Naive B cell (primary cell): Measurements from ENCODE around the gene SMAD3. TPM values are rescaled to one million over a fixed set of nuclear protein-coding genes. Genes with fewer than 3 reads are reported as not detected.

ENCODE experiments used
- ATAC-seq, 2 donors: fragments of 150-1000 bp; cut with Tn5 transposase; 2 replicates each; pipeline ENCODE4 v1.10.0; 2021; ENCODE audit warnings: low read depth in 2 of 2, mild to moderate bottlenecking in 2 of 2, moderate library complexity in 2 of 2
- DNase-seq: peaks from one replicate; pipeline ENCODE4 v3.0.0; 2022
- H3K27ac Mint-ChIP-seq, 6 donors: one replicate each; pipeline ENCODE4 v1.8.0; 2020 to 2022; ENCODE audit warnings: mild to moderate bottlenecking in 6 of 6, mixed read lengths in 6 of 6, moderate library complexity in 5 of 6, inconsistent platforms in 2 of 6
- H3K27me3 Mint-ChIP-seq, 3 donors: one replicate each; pipeline ENCODE4 v1.8.0; 2021 to 2022; ENCODE audit warnings: mixed read lengths in 3 of 3, mild to moderate bottlenecking in 1 of 3
- H3K36me3 Mint-ChIP-seq, 2 donors: one replicate each; pipeline ENCODE4 v1.8.0; 2020 to 2022; ENCODE audit warnings: mixed read lengths in 2 of 2, inconsistent platforms in 1 of 2, mild to moderate bottlenecking in 1 of 2
- H3K4me1 Mint-ChIP-seq, 3 donors: one replicate each; pipeline ENCODE4 v1.8.0; 2020 to 2022; ENCODE audit warnings: mixed read lengths in 3 of 3, inconsistent platforms in 1 of 3, mild to moderate bottlenecking in 1 of 3, moderate library complexity in 1 of 3
- H3K4me3 Mint-ChIP-seq, 8 donors: one replicate each; pipeline ENCODE4 v1.8.0; 2020 to 2022; ENCODE audit warnings: mild to moderate bottlenecking in 8 of 8, mixed read lengths in 8 of 8, moderate library complexity in 8 of 8, inconsistent platforms in 2 of 8
- H3K9me3 Mint-ChIP-seq, 7 donors: one replicate each; pipeline ENCODE4 v1.8.0; 2020 to 2022; ENCODE audit warnings: mixed read lengths in 7 of 7, mild to moderate bottlenecking in 5 of 7, inconsistent platforms in 2 of 7, moderate library complexity in 1 of 7
- polyA plus RNA-seq, 6 donors: library from polyadenylated mRNA; unstranded; fragments of 300-500 nt; fragmentation: Illumina TruSeq; gene quantifications; one replicate each; pipeline ENCODE4 v1.2.3, GENCODE V29; 2021; ENCODE audit warnings: low read depth in 6 of 6

The SMAD3 gene
- polyA plus RNA-seq, 6 donors from 2014 or later: 34.7 to 68.7 (median 38.0) TPM

- no peaks in the 10 kb centered on the region for H3K9me3 Mint-ChIP-seq
- H3K27ac Mint-ChIP-seq: peak overlapping the region in 4 of 6 donors; percentile 47 to 76 (median 66)
- ATAC-seq (no peak), DNase-seq (no peak)
- peak overlapping the region in 2 of 8 donors; percentile 65 to 74 for H3K4me3 Mint-ChIP-seq
- no peaks in the 10 kb centered on the region for H3K27me3 Mint-ChIP-seq
- peaks cover 69 to 92% (median 92%) of the 10 kb centered on the region in 3 donors for H3K4me1 Mint-ChIP-seq
- peaks cover 0 to 12% of the 10 kb centered on the region in 2 donors for H3K36me3 Mint-ChIP-seq
Measured at GRCh38 chr15:67127965-67128364, 62.6 kb downstream of the SMAD3 start.

- Mint-ChIP-seq H3K27me3 (no peaks in the 10 kb centered on the region), H3K36me3 (peaks cover 0 to 12% of the 10 kb centered on the region in 2 donors), H3K9me3 (no peaks in the 10 kb centered on the region), H3K4me1 (peaks cover 79 to 98% (median 94%) of the 10 kb centered on the region in 3 donors), H3K4me3 (peak overlapping the region in 1 of 8 donors; percentile 27), H3K27ac (peak overlapping the region in 4 of 6 donors; percentile 11 to 95 (median 89))
- no peak for ATAC-seq
- no peak for DNase-seq
Measured at GRCh38 chr15:67130166-67130565, 64.8 kb downstream of the SMAD3 start.

- H3K4me3 Mint-ChIP-seq: peak overlapping the region in 2 of 8 donors; percentile 27 to 37
- peak overlapping the region; percentile 11 to 95 (median 74) for H3K27ac Mint-ChIP-seq
- H3K27me3 Mint-ChIP-seq: no peaks in the 10 kb centered on the region
- H3K4me1 Mint-ChIP-seq: peaks cover 79 to 98% (median 94%) of the 10 kb centered on the region in 3 donors
- no peaks in the 10 kb centered on the region for H3K9me3 Mint-ChIP-seq
- H3K36me3 Mint-ChIP-seq: peaks cover 0 to 12% of the 10 kb centered on the region in 2 donors
- ATAC-seq (no peak), DNase-seq (no peak)
Measured at GRCh38 chr15:67130673-67131601, 65.5 kb downstream of the SMAD3 start.

- DNase-seq: no peak
- Mint-ChIP-seq H3K27me3 (no peaks in the 10 kb centered on the region), H3K4me3 (no peak overlapping the region), H3K36me3 (peaks cover 0 to 10% of the 10 kb centered on the region in 2 donors), H3K4me1 (peaks cover 77 to 98% (median 96%) of the 10 kb centered on the region in 3 donors), H3K27ac (peak overlapping the region in 4 of 6 donors; percentile 11 to 96 (median 94)), H3K9me3 (no peaks in the 10 kb centered on the region)
- ATAC-seq: no peak
Measured at GRCh38 chr15:67132276-67132675, 66.9 kb downstream of the SMAD3 start.

GRCh38 chr15:67133026-67133425 is 67.6 kb downstream of the SMAD3 start:
- DNase-seq: no peak
- Mint-ChIP-seq H3K36me3 (peaks cover 0 to 3% of the 10 kb centered on the region in 2 donors), H3K4me1 (peaks cover 74 to 98% (median 96%) of the 10 kb centered on the region in 3 donors), H3K9me3 (no peaks in the 10 kb centered on the region), H3K27me3 (no peaks in the 10 kb centered on the region), H3K27ac (peak overlapping the region in 5 of 6 donors; percentile 11 to 96 (median 64)), H3K4me3 (peak overlapping the region in 5 of 8 donors; percentile 5 to 84 (median 66))
- no peak for ATAC-seq

GRCh38 chr15:67133738-67134066 is 68.3 kb downstream of the SMAD3 start:
- no peak for ATAC-seq
- H3K27ac Mint-ChIP-seq: peak overlapping the region; percentile 95 to 98 (median 98)
- H3K4me1 Mint-ChIP-seq: peaks cover 77 to 98% (median 95%) of the 10 kb centered on the region in 3 donors
- no peak for DNase-seq
- peak overlapping the region in 6 of 8 donors; percentile 66 to 87 (median 83) for H3K4me3 Mint-ChIP-seq
- H3K36me3 Mint-ChIP-seq: no peaks in the 10 kb centered on the region
- H3K27me3 Mint-ChIP-seq: no peaks in the 10 kb centered on the region
- no peaks in the 10 kb centered on the region for H3K9me3 Mint-ChIP-seq

GRCh38 chr15:67134067-67134838 is 68.9 kb downstream of the SMAD3 start:
- no peaks in the 10 kb centered on the region for H3K27me3 Mint-ChIP-seq
- H3K4me1 Mint-ChIP-seq: peaks cover 80 to 98% (median 97%) of the 10 kb centered on the region in 3 donors
- ATAC-seq (peak; percentile 91 to 92), DNase-seq (peak; percentile 52)
- peak overlapping the region; percentile 43 to 87 (median 82) for H3K4me3 Mint-ChIP-seq
- no peaks in the 10 kb centered on the region for H3K36me3 Mint-ChIP-seq
- no peaks in the 10 kb centered on the region for H3K9me3 Mint-ChIP-seq
- peak overlapping the region; percentile 95 to 98 (median 98) for H3K27ac Mint-ChIP-seq

- Mint-ChIP-seq H3K36me3 (no peaks in the 10 kb centered on the region), H3K27ac (peak overlapping the region; percentile 95 to 98 (median 98)), H3K27me3 (no peaks in the 10 kb centered on the region), H3K9me3 (no peaks in the 10 kb centered on the region), H3K4me3 (peak overlapping the region in 7 of 8 donors; percentile 66 to 87 (median 82)), H3K4me1 (peaks cover 75 to 100% (median 98%) of the 10 kb centered on the region in 3 donors)
- no peak for DNase-seq
- no peak for ATAC-seq
Measured at GRCh38 chr15:67134871-67135492, 69.6 kb downstream of the SMAD3 start.

- H3K4me1 Mint-ChIP-seq: peaks cover 76 to 100% (median 98%) of the 10 kb centered on the region in 3 donors
- H3K27me3 Mint-ChIP-seq: no peaks in the 10 kb centered on the region
- H3K4me3 Mint-ChIP-seq: peak overlapping the region in 4 of 8 donors; percentile 3 to 49 (median 26)
- ATAC-seq (no peak), DNase-seq (no peak)
- H3K9me3 Mint-ChIP-seq: no peaks in the 10 kb centered on the region
- H3K36me3 Mint-ChIP-seq: no peaks in the 10 kb centered on the region
- H3K27ac Mint-ChIP-seq: peak overlapping the region; percentile 28 to 98 (median 97)
Measured at GRCh38 chr15:67135494-67135893, 70.1 kb downstream of the SMAD3 start.

GRCh38 chr15:67136802-67137201 is 71.4 kb downstream of the SMAD3 start:
- peak overlapping the region in 6 of 8 donors; percentile 3 to 64 (median 40) for H3K4me3 Mint-ChIP-seq
- no peaks in the 10 kb centered on the region for H3K27me3 Mint-ChIP-seq

GRCh38 chr15:67137319-67137718 is 71.9 kb downstream of the SMAD3 start:
- ATAC-seq: no peak
- Mint-ChIP-seq H3K36me3 (no peaks in the 10 kb centered on the region), H3K4me3 (peak overlapping the region; percentile 1 to 59 (median 32)), H3K9me3 (no peaks in the 10 kb centered on the region), H3K27me3 (no peaks in the 10 kb centered on the region), H3K27ac (peak overlapping the region; percentile 35 to 87 (median 68)), H3K4me1 (peaks cover 74 to 100% (median 97%) of the 10 kb centered on the region in 3 donors)
- no peak for DNase-seq

More at GRCh38 chr15:67136802-67137201, 71.4 kb downstream of the SMAD3 start:
- H3K36me3 Mint-ChIP-seq: no peaks in the 10 kb centered on the region
- DNase-seq: no peak
- no peaks in the 10 kb centered on the region for H3K9me3 Mint-ChIP-seq
- H3K4me1 Mint-ChIP-seq: peaks cover 74 to 100% (median 97%) of the 10 kb centered on the region in 3 donors
- peak overlapping the region; percentile 35 to 87 (median 60) for H3K27ac Mint-ChIP-seq
- ATAC-seq: no peak

GRCh38 chr15:67137951-67138848 is 72.8 kb downstream of the SMAD3 start:
- Mint-ChIP-seq H3K4me1 (peaks cover 76 to 100% (median 97%) of the 10 kb centered on the region in 3 donors), H3K4me3 (peak overlapping the region in 6 of 8 donors; percentile 9 to 75 (median 36)), H3K27ac (peak overlapping the region; percentile 79 to 89 (median 84)), H3K9me3 (no peaks in the 10 kb centered on the region), H3K36me3 (no peaks in the 10 kb centered on the region), H3K27me3 (no peaks in the 10 kb centered on the region)
- DNase-seq: no peak
- ATAC-seq: no peak
